Effector CD8-positive, alpha-beta T cell (primary cell): ENCODE results near the gene RIMBP2.

ENCODE experiments used
- DNase-seq: peaks from one replicate; lab custom pipeline; 2025; lab: John Stamatoyannopoulos, UW

The RIMBP2 gene

GRCh38 chr12:130571734-130572133 is 144.4 kb downstream of the RIMBP2 start:
- DNase-seq, result no peak

GRCh38 chr12:130571089-130571488 is 145.0 kb downstream of the RIMBP2 start:
- DNase-seq, result no peak

- no peak for DNase-seq
Measured at GRCh38 chr12:130569521-130569920, 146.6 kb downstream of the RIMBP2 start.

DNA sequence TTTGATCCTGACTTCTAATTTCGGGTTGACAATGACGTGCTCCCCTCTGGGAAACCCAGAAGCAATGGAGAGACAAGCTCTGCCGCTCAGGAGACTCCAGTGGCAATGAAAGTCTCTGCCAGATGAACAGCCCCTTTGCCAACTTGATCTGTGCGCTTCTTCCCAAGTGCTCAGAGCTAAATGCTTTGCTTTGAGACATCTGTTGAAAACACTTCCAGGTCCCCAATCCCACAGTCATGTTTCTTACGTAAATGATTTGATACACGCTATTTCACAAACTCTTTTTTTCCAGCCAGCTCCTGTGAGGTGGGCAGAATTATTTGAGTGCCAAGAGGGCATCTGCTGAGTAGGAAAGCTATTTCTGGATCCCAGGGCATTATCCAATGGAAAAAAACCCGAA is 147.6 kb downstream of the RIMBP2 start:
- no peak for DNase-seq

- no peak for DNase-seq
Measured at GRCh38 chr12:130568041-130568440, 148.1 kb downstream of the RIMBP2 start.

GRCh38 chr12:130566446-130567155 is 149.5 kb downstream of the RIMBP2 start:
- no peak for DNase-seq

- no peak for DNase-seq
Measured at GRCh38 chr12:130565189-130565588, 150.9 kb downstream of the RIMBP2 start.

DNA sequence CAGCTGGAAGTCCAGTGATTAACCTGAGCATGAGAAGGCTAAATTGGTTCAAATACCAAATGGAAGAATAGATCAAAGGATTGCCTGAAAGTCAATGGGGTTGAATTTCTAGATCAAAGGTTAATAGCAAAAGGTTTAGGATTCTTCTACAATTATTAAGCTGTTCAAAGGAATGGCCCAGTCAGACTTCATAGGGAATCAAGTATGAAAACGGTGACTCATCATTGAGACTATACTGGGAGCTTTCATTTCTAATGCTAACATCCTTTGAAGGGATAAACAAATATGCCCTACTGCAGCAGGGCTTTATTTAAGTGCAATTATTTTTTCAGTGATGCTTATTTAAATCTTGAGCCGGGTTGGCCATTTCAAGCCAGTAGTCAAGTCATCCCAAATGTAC is 152.8 kb downstream of the RIMBP2 start:
- no peak for DNase-seq

- no peak for DNase-seq
Measured at GRCh38 chr12:130562716-130563115, 153.4 kb downstream of the RIMBP2 start.

DNA sequence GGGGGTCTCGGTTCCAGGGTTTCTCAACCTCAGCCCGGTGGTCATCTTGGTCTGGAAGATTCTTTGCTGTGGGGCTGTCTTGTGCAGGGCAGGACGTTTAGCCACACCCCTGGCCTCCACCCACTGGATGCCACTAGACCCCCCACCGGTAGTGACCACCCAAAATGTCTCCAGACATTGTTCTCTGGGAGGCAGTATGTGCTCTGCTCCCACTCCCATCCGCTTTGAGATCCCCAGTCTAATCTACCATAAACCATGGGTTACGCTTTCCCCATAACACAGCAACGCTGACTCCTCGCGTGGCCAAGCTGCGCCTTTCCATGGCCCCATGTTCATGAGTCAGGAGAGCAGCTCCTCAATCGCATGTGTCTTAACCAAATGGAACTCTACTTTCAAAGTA is 155.8 kb downstream of the RIMBP2 start:
- DNase-seq, result no peak

GRCh38 chr12:130559806-130560205 is 156.3 kb downstream of the RIMBP2 start:
- DNase-seq, result no peak

GRCh38 chr12:130557886-130558765 is 158.0 kb downstream of the RIMBP2 start:
- no peak for DNase-seq

DNA sequence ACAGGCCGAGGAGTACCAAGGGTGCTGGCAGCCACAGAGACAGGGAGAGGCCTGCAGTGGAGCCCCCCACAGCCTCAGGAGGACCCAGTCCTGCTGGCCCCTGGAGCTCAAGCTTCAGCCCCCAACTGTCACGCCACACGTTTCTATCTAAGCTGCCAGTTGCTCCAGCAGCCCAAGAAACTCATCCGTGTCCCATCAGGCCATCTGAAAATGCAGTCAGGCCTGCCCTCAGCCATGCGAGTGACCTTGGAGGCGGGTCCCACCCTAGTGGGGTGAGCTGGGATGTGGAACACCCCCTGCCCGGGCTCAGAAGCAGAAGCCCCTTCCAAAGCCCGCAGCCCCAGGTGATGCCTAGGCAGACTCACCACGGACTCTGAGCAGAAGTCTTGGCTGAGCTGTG is 158.9 kb downstream of the RIMBP2 start:
- no peak for DNase-seq

- DNase-seq, result no peak
Measured at GRCh38 chr12:130556486-130557055, 159.5 kb downstream of the RIMBP2 start.

GRCh38 chr12:130555628-130556485 is 160.2 kb downstream of the RIMBP2 start:
- DNase-seq, result no peak

GRCh38 chr12:130555221-130555620 is 160.9 kb downstream of the RIMBP2 start:
- DNase-seq, result no peak

GRCh38 chr12:130552483-130552996 is 163.6 kb downstream of the RIMBP2 start:
- DNase-seq, result no peak

DNA sequence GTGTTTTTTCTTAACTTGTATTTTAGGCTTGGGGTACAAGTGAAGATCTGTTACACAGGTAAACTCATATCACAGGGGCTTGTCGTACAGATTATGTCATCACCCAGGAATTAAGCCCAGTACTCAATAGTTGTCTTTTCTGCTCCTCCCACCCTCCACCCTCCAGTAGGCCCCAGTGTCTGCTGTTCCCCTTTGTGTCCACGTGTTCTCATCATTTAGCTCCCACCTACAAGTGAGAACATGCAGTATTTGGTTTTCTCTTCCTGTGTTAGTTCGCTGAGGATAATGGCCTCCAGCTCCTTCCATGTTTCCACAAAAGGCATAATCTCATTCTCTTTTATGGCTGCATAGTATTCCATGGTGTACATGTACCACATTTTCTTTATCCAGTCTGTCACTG is 166.7 kb downstream of the RIMBP2 start:
- no peak for DNase-seq

- no peak for DNase-seq
Measured at GRCh38 chr12:130547480-130548155, 168.5 kb downstream of the RIMBP2 start.

GRCh38 chr12:130546494-130546893 is 169.6 kb downstream of the RIMBP2 start:
- no peak for DNase-seq

DNA sequence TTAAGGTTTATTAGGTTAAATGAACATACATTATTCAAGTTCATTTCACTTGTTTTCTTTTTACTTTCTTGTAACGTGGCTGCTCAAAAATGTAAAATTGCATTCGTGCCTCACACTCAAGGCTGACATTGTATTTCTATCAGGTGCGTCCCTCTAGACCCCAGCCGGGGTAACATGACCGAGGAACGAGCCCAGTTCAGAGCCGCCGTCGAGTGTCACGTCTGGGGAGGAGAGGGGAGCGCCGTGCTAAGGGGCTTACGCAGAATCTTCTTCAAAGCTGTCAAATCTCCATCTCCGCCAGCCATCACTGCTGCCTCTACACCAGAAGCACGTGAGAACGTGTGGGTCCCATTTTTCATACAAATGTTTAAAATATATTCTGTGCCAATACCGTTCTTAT is 170.6 kb downstream of the RIMBP2 start:
- no peak for DNase-seq
